ENCODE results near the gene LMF1.
"Not testable (repeated sequence)": the region's sequence is repeated elsewhere in the genome, so short reads cannot be mapped to it uniquely, and the experiment has no call there.

LMF1 gene

GRCh38 chr16:969508-970385 lies 1.0 kb downstream of the LMF1 start:
- no peak for DNase-seq

- DNase-seq, result no peak
Measured at GRCh38 chr16:968620-969019, 2.2 kb downstream of the LMF1 start.

DNA sequence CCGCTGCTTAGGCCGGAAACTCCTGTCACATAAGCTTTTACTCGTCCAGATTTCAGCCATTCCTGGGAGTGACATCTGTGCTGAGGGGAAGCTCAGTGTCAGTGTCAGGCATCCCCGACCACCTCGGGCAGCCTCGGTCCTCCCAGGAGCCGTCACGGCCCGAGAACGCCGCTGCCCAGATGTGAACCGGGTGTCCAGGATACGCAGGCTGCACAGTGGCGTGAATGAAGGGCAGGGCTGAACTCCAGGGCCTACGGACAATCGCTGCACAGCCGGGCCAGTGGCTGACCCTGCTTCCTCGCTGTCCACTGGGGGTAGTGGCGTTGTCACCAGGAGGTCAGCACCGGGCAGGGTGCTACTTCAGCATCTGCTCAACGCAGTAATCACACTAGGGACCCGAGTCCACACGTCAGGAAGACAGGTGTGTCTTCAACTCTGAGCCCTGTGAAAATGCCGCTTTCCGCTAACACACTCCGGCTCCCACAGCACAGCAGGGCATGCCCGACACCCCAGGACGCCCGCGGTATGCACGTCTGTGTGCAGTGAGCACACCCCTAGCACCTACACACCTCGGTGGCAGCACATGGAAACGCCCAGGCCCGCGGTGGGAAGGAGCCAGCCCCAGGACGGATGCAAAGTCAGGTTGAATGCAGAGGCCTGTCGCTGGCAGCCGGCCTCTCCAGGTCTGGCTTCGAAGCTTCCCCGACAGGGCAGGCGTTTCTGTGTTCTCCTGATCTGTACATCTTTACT lies 3.1 kb downstream of the LMF1 start:
- DNase-seq, result no peak

DNA sequence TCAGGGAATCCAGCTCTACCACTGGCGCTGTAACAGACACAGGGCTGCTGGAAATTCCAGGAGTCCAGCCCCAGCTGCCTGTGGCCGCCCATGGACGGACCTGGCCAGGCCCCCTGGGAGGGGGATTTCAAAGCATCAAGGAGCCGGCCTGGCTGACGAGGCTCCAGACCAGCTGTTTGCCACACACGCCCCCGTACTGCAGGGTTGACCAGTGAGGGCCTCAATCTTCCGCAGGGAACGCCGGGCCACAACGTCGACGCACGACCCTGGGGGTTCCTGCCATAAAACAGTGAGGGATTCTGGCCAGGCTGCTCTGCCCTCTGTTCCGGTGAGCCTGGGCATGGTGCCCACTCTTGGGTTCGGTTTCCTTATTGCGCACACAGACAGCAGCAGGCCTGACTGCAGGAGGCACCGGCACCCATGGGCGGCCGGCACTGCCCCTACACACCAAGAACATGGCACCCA lies 3.7 kb downstream of the LMF1 start:
- no peak for DNase-seq

- DNase-seq, result no peak
Measured at GRCh38 chr16:966505-966904, 4.3 kb downstream of the LMF1 start.

GRCh38 chr16:966035-966434 lies 4.7 kb downstream of the LMF1 start:
- no peak for DNase-seq

DNA sequence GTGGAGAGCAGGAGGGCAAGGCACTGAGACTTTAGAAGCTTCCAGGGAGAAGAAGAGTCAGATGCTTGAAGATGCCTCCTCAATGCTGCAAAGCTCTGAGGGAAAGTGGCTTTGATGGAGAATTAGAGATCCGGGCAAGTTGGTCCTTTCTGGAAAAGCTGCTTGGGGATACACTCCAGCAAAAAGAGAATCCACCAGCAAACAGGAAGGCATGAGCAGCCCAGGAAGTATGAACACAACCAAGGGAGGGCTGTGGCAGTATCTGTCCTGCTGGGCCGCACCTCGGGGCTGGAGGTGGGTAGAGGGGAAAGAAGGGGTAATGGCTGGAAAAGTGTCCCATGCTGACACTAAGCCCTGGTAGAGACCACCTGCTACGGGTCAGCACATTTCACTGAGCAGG lies 5.3 kb downstream of the LMF1 start:
- no peak for DNase-seq

DNA sequence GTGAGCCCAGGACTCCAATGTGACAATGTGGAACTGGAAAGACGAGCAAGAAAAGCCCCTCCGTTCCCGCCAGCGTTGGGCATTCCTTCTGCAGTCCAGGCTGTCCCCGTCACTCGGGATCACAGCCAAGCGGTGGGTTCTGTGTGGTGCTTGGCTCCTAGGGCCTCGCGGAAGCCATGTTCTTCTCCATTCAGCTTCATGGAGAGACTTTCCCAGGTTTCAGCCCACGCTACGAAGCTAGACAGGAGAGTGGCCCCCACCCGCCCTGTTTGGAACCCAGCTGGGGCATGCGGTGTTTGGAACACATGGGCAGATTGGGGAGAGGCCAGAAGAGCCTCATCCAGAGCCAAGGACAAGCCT lies 5.8 kb downstream of the LMF1 start:
- no peak for DNase-seq

GRCh38 chr16:964356-965035 lies 6.3 kb downstream of the LMF1 start:
- DNase-seq, result peak; percentile 47

- no peak for DNase-seq
Measured at GRCh38 chr16:963913-964312, 6.9 kb downstream of the LMF1 start.

DNA sequence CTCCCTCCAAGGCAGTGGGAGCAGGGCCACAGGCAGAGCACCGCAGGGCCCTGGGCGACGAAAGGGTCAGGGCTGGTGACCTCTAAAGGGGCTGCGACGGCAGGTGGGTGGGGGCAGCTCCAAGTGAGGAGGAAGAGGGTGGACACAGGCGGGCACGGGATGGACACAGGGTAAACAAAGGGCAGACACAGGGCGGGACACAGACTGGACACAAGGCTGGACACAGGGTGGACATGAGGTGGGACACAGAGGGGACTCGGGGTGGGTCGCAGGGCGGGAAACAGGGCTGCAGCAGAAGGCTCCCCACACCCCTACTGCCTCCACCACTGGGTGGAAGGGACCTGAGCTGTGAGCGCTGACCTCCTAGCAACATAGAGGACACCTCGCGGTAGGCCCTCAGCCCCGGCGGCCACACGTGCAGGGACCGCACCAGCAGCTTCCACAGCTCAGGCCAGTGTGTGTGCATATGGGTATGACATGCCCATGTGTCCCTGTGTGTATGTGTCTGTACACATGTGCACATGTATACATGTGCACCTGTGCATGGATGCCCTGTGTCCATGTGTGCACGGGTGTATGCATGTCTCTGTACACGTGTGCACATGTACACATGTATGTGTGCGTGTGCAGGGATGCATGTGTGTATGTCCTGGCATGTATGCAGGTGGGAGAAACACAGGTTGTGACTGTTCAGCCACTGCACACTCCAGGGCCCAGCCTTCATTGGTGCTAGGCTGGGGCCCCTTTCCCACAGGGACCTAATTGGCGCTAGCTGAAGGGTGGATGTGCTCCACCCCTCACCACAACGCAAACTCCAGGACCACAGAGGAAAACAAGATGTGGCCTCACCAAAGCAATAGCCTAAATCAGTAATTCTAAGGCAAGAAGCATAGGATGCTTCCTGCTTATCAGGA lies 7.6 kb downstream of the LMF1 start:
- DNase-seq, result no peak

GRCh38 chr16:962366-962765 lies 8.4 kb downstream of the LMF1 start:
- no peak for DNase-seq

DNA sequence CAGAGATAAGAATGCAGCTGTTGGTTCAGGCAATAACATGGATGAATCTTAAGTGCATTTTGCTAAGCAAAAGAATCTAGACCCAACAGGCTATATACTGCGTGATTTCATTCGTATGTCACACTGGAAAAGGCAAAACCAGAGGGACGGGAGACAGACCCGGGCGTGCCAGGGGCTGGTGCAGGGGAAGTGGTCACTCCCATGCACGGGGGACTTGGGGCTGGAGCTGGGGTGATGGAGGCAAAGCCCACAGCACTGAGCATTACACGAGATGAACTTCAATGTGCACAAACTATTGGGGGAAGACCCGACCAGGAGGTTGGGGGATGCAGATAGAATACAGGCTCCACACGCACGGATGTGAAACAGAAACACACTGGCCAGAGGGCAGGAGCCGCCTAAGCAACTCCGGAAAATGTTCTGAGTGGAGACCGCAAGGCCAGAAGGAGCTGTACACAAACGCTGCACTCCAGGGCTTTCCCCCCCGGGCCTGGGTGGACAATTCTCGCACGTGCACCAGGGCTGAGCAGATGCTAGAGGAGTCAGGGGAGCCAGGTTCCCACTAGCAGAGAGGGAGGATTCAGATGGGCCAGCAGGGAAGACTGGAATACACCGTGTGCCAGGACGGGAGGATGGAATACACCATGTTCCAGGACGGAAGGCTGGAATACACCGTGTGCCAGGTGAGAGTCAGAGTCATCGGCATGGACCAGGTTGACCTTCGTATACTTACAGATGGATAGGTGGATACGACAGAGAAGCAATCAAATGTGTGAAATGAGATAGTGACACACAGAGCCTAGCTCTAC lies 11.3 kb downstream of the LMF1 start:
- no peak for DNase-seq

DNA sequence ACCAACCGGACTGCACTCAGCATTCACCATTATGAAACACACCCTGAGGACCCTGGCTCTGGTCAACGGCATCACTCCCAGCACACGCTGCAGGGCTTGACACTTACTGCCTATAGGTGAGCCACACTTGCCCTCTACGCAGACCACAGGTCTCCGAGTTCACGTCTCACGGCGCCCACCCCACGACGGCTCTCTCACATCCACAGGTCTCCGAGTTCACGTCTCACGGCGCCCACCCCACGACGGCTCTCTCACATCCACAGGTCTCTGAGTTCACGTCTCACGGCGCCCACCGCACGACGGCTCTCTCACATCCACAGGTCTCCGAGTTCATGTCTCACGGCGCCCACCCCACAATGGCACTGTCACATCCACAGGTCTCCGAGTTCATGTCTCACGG lies 15.0 kb downstream of the LMF1 start:
- DNase-seq, result not testable (repeated sequence)

DNA sequence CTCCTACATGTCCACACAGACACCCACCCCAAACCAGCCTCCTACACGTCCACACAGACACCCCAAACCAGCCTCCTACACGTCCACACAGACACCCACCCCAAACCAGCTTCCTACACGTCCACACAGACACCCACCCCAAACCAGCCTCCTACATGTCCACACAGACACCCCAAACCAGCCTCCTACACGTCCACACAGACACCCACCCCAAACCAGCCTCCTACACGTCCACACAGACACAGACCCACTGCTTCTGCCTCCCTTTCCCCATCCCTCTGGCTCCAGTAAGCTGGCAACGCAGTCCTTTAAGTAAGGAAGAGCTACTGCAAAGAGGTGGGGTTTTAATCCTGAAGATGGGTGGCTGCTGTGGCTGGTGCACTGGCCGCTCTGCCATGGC lies 17.0 kb downstream of the LMF1 start:
- not testable (repeated sequence) for DNase-seq

- no peak for DNase-seq
Measured at GRCh38 chr16:952321-952720, 18.5 kb downstream of the LMF1 start.

DNA sequence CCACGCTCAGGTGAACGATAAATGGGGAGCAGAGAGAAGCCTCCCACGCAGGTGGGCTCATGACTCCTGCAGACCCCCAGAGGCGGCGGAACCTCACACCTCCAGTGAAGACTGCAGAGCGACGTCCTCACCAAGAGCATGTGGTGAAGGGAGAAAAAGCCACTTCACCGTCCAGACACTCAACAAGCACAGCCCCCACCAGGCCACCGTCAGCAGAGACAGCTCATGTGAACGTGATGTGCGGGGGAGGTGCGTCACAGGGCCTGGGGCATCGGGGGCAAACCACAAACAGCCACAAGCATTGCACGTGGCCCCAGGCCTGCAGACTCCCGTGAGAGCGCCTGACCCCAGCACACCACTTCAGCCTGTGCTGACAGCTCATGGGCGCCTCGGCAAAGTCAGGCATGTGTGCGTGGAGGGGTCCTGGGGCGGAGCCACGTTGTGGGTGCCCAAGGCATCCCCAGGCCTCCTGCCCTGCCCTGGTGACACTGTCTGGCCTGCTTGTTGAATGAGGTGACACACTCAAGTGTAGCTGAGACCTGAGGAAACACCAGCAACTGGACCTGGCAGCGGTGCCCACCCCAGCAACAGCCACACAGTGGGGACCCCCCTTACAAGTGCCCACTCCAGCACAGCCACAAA lies 19.0 kb downstream of the LMF1 start:
- DNase-seq, result no peak

- DNase-seq, result not testable (repeated sequence)
Measured at GRCh38 chr16:950733-951573, 19.8 kb downstream of the LMF1 start.

DNA sequence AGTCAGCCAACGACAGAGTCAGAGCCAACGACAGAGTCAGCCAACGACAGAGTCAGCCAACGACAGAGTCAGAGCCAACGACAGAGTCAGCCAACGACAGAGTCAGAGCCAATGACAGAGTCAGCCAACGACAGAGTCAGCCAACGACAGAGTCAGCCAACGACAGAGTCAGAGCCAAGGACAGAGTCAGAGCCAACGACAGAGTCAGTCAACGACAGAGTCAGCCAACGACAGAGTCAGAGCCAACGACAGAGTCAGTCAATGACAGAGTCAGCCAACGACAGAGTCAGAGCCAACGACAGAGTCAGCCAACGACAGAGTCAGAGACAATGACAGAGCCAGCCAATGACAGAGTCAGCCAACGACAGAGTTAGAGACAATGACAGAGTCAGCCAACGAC lies 22.0 kb downstream of the LMF1 start:
- DNase-seq, result not testable (repeated sequence)

DNA sequence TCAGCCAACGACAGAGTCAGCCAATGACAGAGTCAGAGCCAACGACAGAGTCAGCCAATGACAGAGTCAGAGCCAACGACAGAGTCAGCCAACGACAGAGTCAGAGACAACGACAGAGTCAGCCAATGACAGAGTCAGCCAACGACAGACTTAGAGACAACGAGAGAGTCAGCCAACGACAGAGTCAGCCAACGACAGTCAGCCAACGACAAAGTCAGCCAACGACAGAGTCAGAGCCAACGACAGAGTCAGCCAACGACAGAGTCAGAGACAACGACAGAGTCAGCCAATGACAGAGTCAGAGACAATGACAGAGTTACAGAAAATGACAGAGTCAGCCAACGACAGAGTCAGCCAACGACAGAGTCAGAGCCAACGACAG lies 22.9 kb downstream of the LMF1 start:
- not testable (repeated sequence) for DNase-seq
